ENCODE results near the gene MAPK10. TPM values are rescaled to one million over a fixed set of nuclear protein-coding genes. Genes with fewer than 3 reads are reported as not detected.

The MAPK10 gene
- total RNA-seq, 4 donors from 2014 or later: 0.15 to 1.5 (median 0.35) TPM; not detected in 1

- TF ChIP-seq CTCF (IDR thresholded peaks at IDR 0.05 in 4 of 5, conservative IDR thresholded peaks at IDR 0.05 in 1 of 5) (no peak), POLR2A (IDR thresholded peaks at IDR 0.05) (no peak)
- Histone ChIP-seq H3K36me3 (no peaks in the 10 kb centered on the region), H3K4me1 (no peaks in the 10 kb centered on the region), H3K9me3 (no peaks in the 10 kb centered on the region), H3K4me3 (no peak overlapping the region), H3K27me3 (no peaks in the 10 kb centered on the region), H3K27ac (no peak overlapping the region)
- in situ Hi-C loops (cut with MboI; ENCODE audit: low sequenced_read_pairs in 4 of 4): no loop called here
- no peak for DNase-seq
- intact Hi-C loops (cut with DNase I; ENCODE audit: low total_unique reads): no loop called here
- ATAC-seq: no peak
Observed at GRCh38 chr4:86233681-86234080, 126.2 kb downstream of the MAPK10 start.

- intact Hi-C loops (cut with DNase I; ENCODE audit: low total_unique reads): no loop called here
- no peaks in the 10 kb centered on the region for H3K36me3 ChIP-seq
- TF ChIP-seq CTCF (IDR thresholded peaks at IDR 0.05 in 4 of 5, conservative IDR thresholded peaks at IDR 0.05 in 1 of 5) (no peak), POLR2A (IDR thresholded peaks at IDR 0.05) (no peak)
- no peak overlapping the region for H3K27ac ChIP-seq
- ATAC-seq (no peak), DNase-seq (no peak)
- in situ Hi-C loops (cut with MboI; ENCODE audit: low sequenced_read_pairs in 4 of 4): no loop called here
- no peaks in the 10 kb centered on the region for H3K9me3 ChIP-seq
- no peak overlapping the region for H3K4me3 ChIP-seq
- no peaks in the 10 kb centered on the region for H3K4me1 ChIP-seq
- no peaks in the 10 kb centered on the region for H3K27me3 ChIP-seq
Observed at GRCh38 chr4:86233090-86233489, 126.8 kb downstream of the MAPK10 start.

GRCh38 chr4:86223472-86223871 lies 136.4 kb downstream of the MAPK10 start:
- no peak for TF ChIP-seq CTCF (IDR thresholded peaks at IDR 0.05 in 4 of 5, conservative IDR thresholded peaks at IDR 0.05 in 1 of 5)
- no peak for TF ChIP-seq POLR2A (IDR thresholded peaks at IDR 0.05)
- Histone ChIP-seq H3K27me3 (no peaks in the 10 kb centered on the region), H3K36me3 (no peaks in the 10 kb centered on the region), H3K4me1 (no peaks in the 10 kb centered on the region), H3K27ac (no peak overlapping the region), H3K9me3 (no peaks in the 10 kb centered on the region), H3K4me3 (no peak overlapping the region)
- in situ Hi-C loops (cut with MboI; ENCODE audit: low sequenced_read_pairs in 4 of 4) (no loop called here), intact Hi-C loops (cut with DNase I; ENCODE audit: low total_unique reads) (no loop called here)
- ATAC-seq (no peak), DNase-seq (no peak)

- H3K36me3 ChIP-seq: no peaks in the 10 kb centered on the region
- intact Hi-C loops (cut with DNase I; ENCODE audit: low total_unique reads): no loop called here
- ATAC-seq: no peak
- H3K27me3 ChIP-seq: no peaks in the 10 kb centered on the region
- no peaks in the 10 kb centered on the region for H3K9me3 ChIP-seq
- no peak for TF ChIP-seq POLR2A (IDR thresholded peaks at IDR 0.05)
- TF ChIP-seq CTCF (IDR thresholded peaks at IDR 0.05 in 4 of 5, conservative IDR thresholded peaks at IDR 0.05 in 1 of 5): no peak
- H3K4me1 ChIP-seq: no peaks in the 10 kb centered on the region
- in situ Hi-C loops (cut with MboI; ENCODE audit: low sequenced_read_pairs in 4 of 4): no loop called here
- no peak overlapping the region for H3K4me3 ChIP-seq
- no peak overlapping the region for H3K27ac ChIP-seq
- DNase-seq: no peak
Observed at GRCh38 chr4:86221002-86221401, 138.9 kb downstream of the MAPK10 start.

GRCh38 chr4:86220121-86220520 lies 139.7 kb downstream of the MAPK10 start:
- Histone ChIP-seq H3K27ac (no peak overlapping the region), H3K4me3 (no peak overlapping the region), H3K36me3 (no peaks in the 10 kb centered on the region), H3K9me3 (no peaks in the 10 kb centered on the region), H3K4me1 (no peaks in the 10 kb centered on the region), H3K27me3 (no peaks in the 10 kb centered on the region)
- DNase-seq (no peak), ATAC-seq (no peak)
- TF ChIP-seq POLR2A (IDR thresholded peaks at IDR 0.05) (no peak), CTCF (IDR thresholded peaks at IDR 0.05 in 4 of 5, conservative IDR thresholded peaks at IDR 0.05 in 1 of 5) (no peak)
- in situ Hi-C loops (cut with MboI; ENCODE audit: low sequenced_read_pairs in 4 of 4) (no loop called here), intact Hi-C loops (cut with DNase I; ENCODE audit: low total_unique reads) (no loop called here)
